OCI-M2 (cell line): ENCODE measurements around the gene CSK.
"Not testable (repeated sequence)": the region's sequence is repeated elsewhere in the genome, so short reads cannot be mapped to it uniquely, and the experiment has no call there.

Experiments
- DNase-seq: peaks from one replicate; lab custom pipeline; 2025; ENCODE audit not compliant: unreplicated experiment; lab: John Stamatoyannopoulos, UW

CSK gene

GRCh38 chr15:74781431-74782258 is at the start of gene CSK:
Gene CSK (plus strand): TSS chr15:74782080. CDS start chr15:74798298, 16,218 bp downstream.
- DNase-seq, result no peak

- DNase-seq, result no peak
These were observed 49.0 kb upstream of the CSK start for GRCh38 chr15:74732846-74733245.

- DNase-seq, result no peak
These were observed 48.6 kb upstream of the CSK start for GRCh38 chr15:74733269-74733668.

GRCh38 chr15:74735305-74735704 is 46.6 kb upstream of the CSK start:
- DNase-seq, result no peak

GRCh38 chr15:74738239-74738638 is 43.6 kb upstream of the CSK start:
- DNase-seq, result not testable (repeated sequence)

GRCh38 chr15:74742422-74742821 is 39.5 kb upstream of the CSK start:
- no peak for DNase-seq

- DNase-seq, result no peak
These were observed 35.5 kb upstream of the CSK start for GRCh38 chr15:74746389-74746788.

- no peak for DNase-seq
These were observed 33.4 kb upstream of the CSK start, which contains the start of gene CYP1A2 for GRCh38 chr15:74748322-74748946. Gene CYP1A2 (plus strand): TSS chr15:74748845. CDS start chr15:74749739, 894 bp downstream.

- no peak for DNase-seq
These were observed 32.0 kb upstream of the CSK start for GRCh38 chr15:74749832-74750231.

- DNase-seq, result no peak
These were observed 31.1 kb upstream of the CSK start for GRCh38 chr15:74750751-74751150.

GRCh38 chr15:74752011-74752410 is 29.9 kb upstream of the CSK start:
- no peak for DNase-seq

- DNase-seq, result no peak
These were observed 29.3 kb upstream of the CSK start for GRCh38 chr15:74752531-74752930.

GRCh38 chr15:74754593-74755215 is 27.2 kb upstream of the CSK start:
- DNase-seq, result no peak

- DNase-seq, result no peak
These were observed 23.1 kb upstream of the CSK start for GRCh38 chr15:74758736-74759135.

- DNase-seq, result no peak
These were observed 19.1 kb upstream of the CSK start for GRCh38 chr15:74762791-74763150.

GRCh38 chr15:74763416-74763815 is 18.5 kb upstream of the CSK start:
- no peak for DNase-seq

- no peak for DNase-seq
These were observed 14.4 kb upstream of the CSK start for GRCh38 chr15:74767167-74768098.

GRCh38 chr15:74768099-74768770 is 13.6 kb upstream of the CSK start:
- DNase-seq, result no peak

- DNase-seq, result no peak
These were observed 13.0 kb upstream of the CSK start for GRCh38 chr15:74768771-74769342.

- no peak for DNase-seq
These were observed 12.3 kb upstream of the CSK start for GRCh38 chr15:74769463-74770025.
